K562 (cell line): ENCODE results near the gene MEIS1. TPM values are rescaled to one million over a fixed set of nuclear protein-coding genes. Genes with fewer than 3 reads are reported as not detected.

Source experiments
- ATAC-seq: fragments of 200-7000 bp; cut with Tn5 transposase; 3 replicates; pipeline ENCODE4 v1.9.1; 2020; ENCODE audit warnings: moderate library complexity
- BruUV-seq: library from RNA; stranded (reverse); fragments of 400-500 nt; replicated peaks from 2 replicates; lab custom pipeline; 2021; lab: Mats Ljungman, UMichigan
- CTCF ChIA-PET: fragments of 300-600 bp; formaldehyde crosslinking; extraction: SDS; loops from one replicate; lab custom pipeline; 2021; ENCODE audit warnings: low intra/inter-chr PET ratio; lab: Yijun Ruan, JAX
- POLR2A ChIA-PET: fragments of 300-600, 350-650 bp; sonication (Branson Sonifier 250); formaldehyde crosslinking; extraction: SDS; loops from one replicate; lab custom pipeline; 2021; ENCODE audit warnings: antibody characterized with exemption, inconsistent platforms; lab: Yijun Ruan, JAX
- DNase-seq, 4 experiments: peaks; one replicate each; pipeline versions ENCODE4 v3.0.0 to v3.0.0-alpha.2; 2011 to 2018; ENCODE audit warnings: low spot score in 3 of 4, mixed read lengths in 3 of 4; ENCODE audit errors: extremely low read depth in 1 of 4
- FAIRE-seq: peaks from 2 replicates; lab custom pipeline; 2011; peaks lifted over from hg19 to GRCh38; lab: Jason Lieb, UNC
- H2AFZ ChIP-seq: 2 replicates; pipeline ENCODE4 v1.6.0; 2011; ENCODE audit warnings: low read depth, low read length, control low read depth, inconsistent platforms
- H3K27ac ChIP-seq: fragments of 200-600 bp; 3 replicates; pipeline ENCODE4 v1.8.0; 2011; ENCODE audit warnings: low read depth, mild to moderate bottlenecking, control low read depth, inconsistent platforms, low read length, moderate library complexity, mixed read lengths; ENCODE audit errors: extremely low read depth
- H3K27me3 ChIP-seq, 2 experiments: fragments of 300-600 bp in 1 of 2; 2 replicates in 1 of 2; 3 replicates in 1 of 2; pipeline versions ENCODE4 v1.6.0 to v1.8.0; 2011; ENCODE audit warnings: inconsistent platforms in 2 of 2, low read length in 2 of 2, mild to moderate bottlenecking in 1 of 2, mixed read lengths in 1 of 2, moderate library complexity in 1 of 2; ENCODE audit not compliant: control insufficient read depth in 2 of 2, insufficient read depth in 2 of 2
- H3K36me3 ChIP-seq: fragments of 300-600 bp; 3 replicates; pipeline ENCODE4 v1.8.0; 2011; ENCODE audit warnings: mild to moderate bottlenecking, low read length, inconsistent platforms; ENCODE audit not compliant: control insufficient read depth, insufficient read depth
- H3K4me1 ChIP-seq, 2 experiments: fragments of 200-600 bp in 1 of 2; replicated peaks in 1 of 2; 2 replicates in 1 of 2; 3 replicates in 1 of 2; pipeline versions ENCODE4 v1.5.1 to v1.8.0; 2011; ENCODE audit warnings: inconsistent platforms in 2 of 2, low read length in 2 of 2, mild to moderate bottlenecking in 1 of 2, mixed read lengths in 1 of 2, moderate library complexity in 1 of 2; ENCODE audit not compliant: control insufficient read depth in 2 of 2, insufficient read depth in 2 of 2
- H3K4me2 ChIP-seq: 2 replicates; pipeline ENCODE4 v1.6.1; 2011; ENCODE audit warnings: low read length, control low read depth, inconsistent platforms, mixed read lengths; ENCODE audit not compliant: insufficient read depth
- H3K4me3 ChIP-seq: fragments of 200-600 bp; sonication (generic), shearing (Covaris generic); 2 replicates; pipeline ENCODE4 v1.5.1; 2016; ENCODE audit warnings: control low read depth, inconsistent platforms
- H3K79me2 ChIP-seq: fragments of 200-600 bp; 3 replicates; pipeline ENCODE4 v1.8.0; 2011; ENCODE audit warnings: low read length, inconsistent platforms; ENCODE audit not compliant: control insufficient read depth, insufficient read depth
- H3K9ac ChIP-seq, 2 experiments: 2 replicates each; pipeline versions ENCODE4 v1.6.0 to v1.6.1; 2011; ENCODE audit warnings: low read depth in 2 of 2, low read length in 2 of 2, control low read depth in 1 of 2, inconsistent platforms in 1 of 2, mild to moderate bottlenecking in 1 of 2, mixed read lengths in 1 of 2; ENCODE audit not compliant: insufficient read depth in 1 of 2
- H3K9me1 ChIP-seq: one replicate; pipeline ENCODE4 v1.6.0; 2011; ENCODE audit warnings: inconsistent platforms, mild to moderate bottlenecking, low read length, moderate library complexity; ENCODE audit not compliant: control insufficient read depth, insufficient read depth
- H3K9me3 ChIP-seq: replicated peaks from 2 replicates; pipeline ENCODE4 v1.5.1; 2011; ENCODE audit warnings: low read depth, low read length, inconsistent platforms; ENCODE audit not compliant: control insufficient read depth, insufficient read depth
- H4K20me1 ChIP-seq: replicated peaks from 2 replicates; pipeline ENCODE4 v1.6.1; 2011; ENCODE audit warnings: low read length, inconsistent platforms, mixed read lengths; ENCODE audit not compliant: control insufficient read depth, insufficient read depth
- CREM ChIP-seq: IDR thresholded peaks from 2 replicates; pipeline ENCODE4 v1.6.1; 2014; ENCODE audit warnings: antibody characterized with exemption, low read depth
- NEUROD1 ChIP-seq: fragments of 150-350 bp; IDR thresholded peaks from 2 replicates; pipeline ENCODE4 v1.6.1; 2014; ENCODE audit warnings: borderline replicate concordance, low read length, low read depth; ENCODE audit not compliant: partially characterized antibody
- POLR3G ChIP-seq: IDR thresholded peaks from 2 replicates; pipeline ENCODE4 v1.6.1; 2011; ENCODE audit not compliant: insufficient read length, insufficient replicate concordance; ENCODE audit errors: extremely low read depth
- RAD51 ChIP-seq: fragments of 450-650 bp; IDR thresholded peaks from 2 replicates; pipeline ENCODE4 v1.7.1; 2016; ENCODE audit warnings: low read depth, mild to moderate bottlenecking, borderline replicate concordance
- RBM22 ChIP-seq: fragments of 200-400 bp; formaldehyde crosslinking; IDR thresholded peaks from 2 replicates; pipeline ENCODE4 v1.6.1; 2018; ENCODE audit warnings: low read length, low read depth; ENCODE audit not compliant: poor library complexity, severe bottlenecking
- RUNX1 ChIP-seq: sonication (generic); IDR thresholded peaks from 2 replicates; pipeline ENCODE4 v1.6.1; 2016; ENCODE audit warnings: antibody characterized with exemption, low read depth
- TAF1 ChIP-seq: IDR thresholded peaks from 2 replicates; pipeline ENCODE4 v1.6.1; 2011; ENCODE audit warnings: mild to moderate bottlenecking, low read length, moderate library complexity; ENCODE audit not compliant: insufficient read depth, control insufficient read depth, severe bottlenecking; ENCODE audit errors: extremely low read depth
- ZNF143 ChIP-seq: sonication (generic); formaldehyde crosslinking; IDR thresholded peaks from 2 replicates; pipeline ENCODE4 v1.9.0; 2022; ENCODE audit warnings: mild to moderate bottlenecking, missing genetic modification reagents
- WGBS: fragments of 100-300 bp; shearing (Covaris generic); methylation state at CpG from one replicate; pipeline ENCODE4 v1.1.6; 2016; ENCODE audit warnings: low coverage, mixed read lengths; ENCODE audit not compliant: insufficient coverage; ENCODE audit errors: missing lambda C conversion rate; 5-methylcytosine and 5-hydroxymethylcytosine counted together
- in situ Hi-C: fragments of 300-500 bp; cut with MboI; formaldehyde crosslinking; loops from 4 replicates; pipeline ENCODE4 v1.15.0; 2018; ENCODE audit warnings: inconsistent platforms, mixed read lengths
- intact Hi-C: fragments of 100-400 bp; cut with micrococcal nuclease; formaldehyde crosslinking; loops from 2 replicates; pipeline ENCODE4 v1.14.2; 2022
- polyA plus RNA-seq, 8 experiments: library from polyadenylated mRNA; depleted of rRNA in 4 of 8; stranded (reverse) in 5 of 8; unstranded in 3 of 8; fragments of >200 nt; fragmentation: Nextera tagmentation in 2 of 8; fragmentation: Illumina TruSeq in 1 of 8; extraction: Ambion mirVana in 2 of 8; extraction: Trizol in 1 of 8; gene quantifications; 2 replicates each; pipeline versions ENCODE4 v1.2.1 to v1.2.3, GENCODE V29; 2011 to 2014; ENCODE audit warnings: inconsistent platforms in 1 of 8, missing spikeins in 1 of 8
- total RNA-seq, 7 experiments: library from RNA; depleted of rRNA in 6 of 7; stranded (reverse); fragments of >200 nt in 6 of 7; fragmentation: Illumina TruSeq in 2 of 7; extraction: Trizol in 2 of 7; gene quantifications; 2 replicates each; pipeline versions ENCODE4 v1.2.1 to v1.2.3, GENCODE V29; 2011 to 2021; ENCODE audit warnings: low replicate concordance in 1 of 7
- TF ChIP-seq, protein P1 (sequence below): sonication (generic); formaldehyde crosslinking; IDR thresholded peaks from 2 replicates; pipeline ENCODE4 v1.5.0; 2020; ENCODE audit warnings: missing genetic modification reagents
- TF ChIP-seq, protein P2 (sequence below): sonication (generic); formaldehyde crosslinking; IDR thresholded peaks from 2 replicates; pipeline ENCODE4 v1.8.1; 2023; ENCODE audit warnings: mild to moderate bottlenecking, missing genetic modification reagents
- TF ChIP-seq, protein P3 (sequence below): fragments of 250-450 bp; sonication (Bioruptor Pico); IDR thresholded peaks from 2 replicates; pipeline ENCODE4 v1.4.0; 2020; ENCODE audit warnings: mild to moderate bottlenecking, moderate library complexity, borderline replicate concordance

MEIS1 gene
- total and polyA plus RNA-seq, 9 of the 15 experiments (the other 6 are each of a cell fraction or from before 2014, with no cell fraction given): 2.3 to 9.0 (median 5.9) TPM

DNA sequence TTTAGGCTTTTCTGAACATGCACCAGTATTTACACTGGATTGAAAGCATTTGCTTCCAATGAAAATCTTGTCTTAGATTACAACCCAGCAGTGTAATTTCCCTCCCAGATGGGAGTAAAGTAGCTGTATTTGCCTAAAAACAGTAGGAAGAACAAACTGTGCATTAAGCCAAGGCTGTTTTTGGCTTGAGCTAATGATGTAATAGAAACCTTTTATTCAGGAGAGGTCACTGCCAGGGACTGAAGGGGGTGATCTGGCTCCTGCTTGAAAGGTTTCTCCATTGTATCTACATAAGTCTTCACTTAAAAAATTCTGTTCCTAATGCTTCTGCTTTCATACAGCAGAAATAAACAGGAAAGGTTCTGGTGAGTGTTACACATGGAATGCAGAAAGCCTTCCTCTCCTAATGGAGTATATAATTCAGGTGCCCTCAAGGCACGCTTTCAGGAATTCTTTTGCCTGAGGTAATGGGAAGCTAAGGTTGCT lies 74.4 kb downstream of the MEIS1 start:
- Histone ChIP-seq H3K36me3 (no peaks in the 10 kb centered on the region), H2AFZ (no peak overlapping the region), H3K9me1 (no peaks in the 10 kb centered on the region), H3K79me2 (no peaks in the 10 kb centered on the region), H3K9ac (no peak overlapping the region), H3K27me3 (no peaks in the 10 kb centered on the region), H3K27ac (no peak overlapping the region), H3K4me1 (no peaks in the 10 kb centered on the region), H3K4me2 (no peak overlapping the region), H4K20me1 (no peaks in the 10 kb centered on the region), H3K9me3 (no peaks in the 10 kb centered on the region), H3K4me3 (no peak overlapping the region)
- intact Hi-C loops (no loop called here), in situ Hi-C loops (no loop called here)
- ATAC-seq (no peak), FAIRE-seq (no peak), DNase-seq (no peak)
- POLR2A ChIA-PET: no interaction called here
- CTCF ChIA-PET: no interaction called here
- no TSS peak for BruUV-seq
- WGBS: 89% methylated on average over 1 of the region's 1 CpG
- TF ChIP-seq, protein P1, sequence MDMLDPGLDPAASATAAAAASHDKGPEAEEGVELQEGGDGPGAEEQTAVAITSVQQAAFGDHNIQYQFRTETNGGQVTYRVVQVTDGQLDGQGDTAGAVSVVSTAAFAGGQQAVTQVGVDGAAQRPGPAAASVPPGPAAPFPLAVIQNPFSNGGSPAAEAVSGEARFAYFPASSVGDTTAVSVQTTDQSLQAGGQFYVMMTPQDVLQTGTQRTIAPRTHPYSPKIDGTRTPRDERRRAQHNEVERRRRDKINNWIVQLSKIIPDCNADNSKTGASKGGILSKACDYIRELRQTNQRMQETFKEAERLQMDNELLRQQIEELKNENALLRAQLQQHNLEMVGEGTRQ (CRISPR knock-in tag): no peak
- TF ChIP-seq, protein P2, sequence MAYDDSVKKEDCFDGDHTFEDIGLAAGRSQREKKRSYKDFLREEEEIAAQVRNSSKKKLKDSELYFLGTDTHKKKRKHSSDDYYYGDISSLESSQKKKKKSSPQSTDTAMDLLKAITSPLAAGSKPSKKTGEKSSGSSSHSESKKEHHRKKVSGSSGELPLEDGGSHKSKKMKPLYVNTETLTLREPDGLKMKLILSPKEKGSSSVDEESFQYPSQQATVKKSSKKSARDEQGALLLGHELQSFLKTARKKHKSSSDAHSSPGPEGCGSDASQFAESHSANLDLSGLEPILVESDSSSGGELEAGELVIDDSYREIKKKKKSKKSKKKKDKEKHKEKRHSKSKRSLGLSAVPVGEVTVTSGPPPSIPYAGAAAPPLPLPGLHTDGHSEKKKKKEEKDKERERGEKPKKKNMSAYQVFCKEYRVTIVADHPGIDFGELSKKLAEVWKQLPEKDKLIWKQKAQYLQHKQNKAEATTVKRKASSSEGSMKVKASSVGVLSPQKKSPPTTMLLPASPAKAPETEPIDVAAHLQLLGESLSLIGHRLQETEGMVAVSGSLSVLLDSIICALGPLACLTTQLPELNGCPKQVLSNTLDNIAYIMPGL: no peak
- no peak for TF ChIP-seq ZNF143 (CRISPR knock-in tag)
- no peak for TF ChIP-seq NEUROD1
- TF ChIP-seq RUNX1: no peak
- TF ChIP-seq TAF1: no peak
- no peak for TF ChIP-seq RBM22
- TF ChIP-seq, protein P3, sequence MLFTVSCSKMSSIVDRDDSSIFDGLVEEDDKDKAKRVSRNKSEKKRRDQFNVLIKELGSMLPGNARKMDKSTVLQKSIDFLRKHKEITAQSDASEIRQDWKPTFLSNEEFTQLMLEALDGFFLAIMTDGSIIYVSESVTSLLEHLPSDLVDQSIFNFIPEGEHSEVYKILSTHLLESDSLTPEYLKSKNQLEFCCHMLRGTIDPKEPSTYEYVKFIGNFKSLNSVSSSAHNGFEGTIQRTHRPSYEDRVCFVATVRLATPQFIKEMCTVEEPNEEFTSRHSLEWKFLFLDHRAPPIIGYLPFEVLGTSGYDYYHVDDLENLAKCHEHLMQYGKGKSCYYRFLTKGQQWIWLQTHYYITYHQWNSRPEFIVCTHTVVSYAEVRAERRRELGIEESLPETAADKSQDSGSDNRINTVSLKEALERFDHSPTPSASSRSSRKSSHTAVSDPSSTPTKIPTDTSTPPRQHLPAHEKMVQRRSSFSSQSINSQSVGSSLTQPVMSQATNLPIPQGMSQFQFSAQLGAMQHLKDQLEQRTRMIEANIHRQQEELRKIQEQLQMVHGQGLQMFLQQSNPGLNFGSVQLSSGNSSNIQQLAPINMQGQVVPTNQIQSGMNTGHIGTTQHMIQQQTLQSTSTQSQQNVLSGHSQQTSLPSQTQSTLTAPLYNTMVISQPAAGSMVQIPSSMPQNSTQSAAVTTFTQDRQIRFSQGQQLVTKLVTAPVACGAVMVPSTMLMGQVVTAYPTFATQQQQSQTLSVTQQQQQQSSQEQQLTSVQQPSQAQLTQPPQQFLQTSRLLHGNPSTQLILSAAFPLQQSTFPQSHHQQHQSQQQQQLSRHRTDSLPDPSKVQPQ: no peak
- TF ChIP-seq POLR3G: no peak
- TF ChIP-seq RAD51: no peak
- no peak for TF ChIP-seq CREM
